Esophagus mucosa (tissue), 1 donor: ENCODE measurements around the gene NPAS2. TPM values are rescaled to one million over a fixed set of nuclear protein-coding genes. Genes with fewer than 3 reads are reported as not detected.

Experiments used
- ATAC-seq: fragments of 200-7000 bp; cut with Tn5 transposase; one replicate; pipeline ENCODE4 v1.9.1; 2020
- total RNA-seq: library from RNA; stranded (reverse); gene quantifications from one replicate; pipeline ENCODE4 v1.2.4, GENCODE V29; 2023
- donor health status: DM: yes; HTN: yes; CAD: no.

Gene NPAS2
- total RNA-seq, 1 donor from 2014 or later: 63.6 TPM

DNA sequence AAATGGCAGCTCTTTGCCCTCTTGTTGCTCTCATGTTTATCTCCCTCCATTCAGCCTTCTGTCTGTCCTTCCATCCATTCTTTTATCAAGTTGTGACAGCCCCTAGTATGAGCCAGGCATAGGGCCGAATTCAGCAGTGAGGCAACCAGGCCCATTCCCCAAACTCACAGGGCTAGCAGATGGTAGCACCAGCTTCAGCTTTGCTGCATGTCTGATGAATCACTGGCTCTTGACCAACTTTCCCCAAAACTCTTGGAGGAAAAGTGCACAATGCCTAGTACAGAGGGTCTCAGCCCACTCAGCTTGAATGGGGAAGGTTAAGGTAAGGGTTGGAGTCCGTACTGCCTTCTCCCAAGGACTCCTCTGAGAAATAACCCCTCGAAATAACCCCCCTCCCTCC lies 35.7 kb downstream of the NPAS2 start:
- ATAC-seq: no peak

DNA sequence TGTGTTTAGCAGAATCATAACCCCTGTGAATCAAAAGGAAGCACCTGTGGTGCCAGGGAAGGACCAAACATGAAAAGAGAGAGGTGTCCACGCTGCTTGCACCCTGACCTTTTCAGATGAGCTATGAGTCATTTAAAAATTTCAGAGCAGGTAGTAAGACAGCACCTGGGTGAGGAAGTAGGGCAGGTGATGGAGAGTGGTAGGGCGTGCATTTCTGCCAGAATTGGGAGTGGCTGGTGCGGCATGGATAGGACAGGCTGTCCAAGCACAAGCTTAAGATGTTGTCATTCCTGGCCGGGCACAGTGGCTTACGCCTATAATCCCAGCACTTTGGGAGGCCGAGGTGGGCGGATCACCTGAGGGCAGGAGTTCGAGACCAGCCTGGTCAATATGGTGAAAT lies 36.8 kb downstream of the NPAS2 start:
- ATAC-seq: peak; percentile 96

DNA sequence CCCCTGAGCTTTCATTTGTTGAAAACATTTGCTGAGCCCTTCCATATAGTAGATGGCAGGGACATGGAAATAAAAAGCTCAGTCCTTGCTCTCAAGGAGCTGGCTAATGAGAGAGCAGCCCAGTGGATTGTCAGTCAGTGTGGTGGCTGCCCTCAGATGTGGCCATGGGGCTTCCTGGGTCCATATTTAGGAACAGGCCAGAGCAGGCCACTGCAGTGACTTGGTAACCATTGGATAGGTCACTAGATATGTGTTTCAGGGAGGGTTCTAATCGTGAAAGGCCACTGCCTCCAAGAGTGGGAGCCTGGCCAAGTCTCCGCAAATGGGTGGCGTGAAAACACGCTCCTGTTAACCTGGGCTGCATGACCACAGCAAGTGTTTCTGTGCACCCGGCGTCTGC lies 37.4 kb downstream of the NPAS2 start:
- ATAC-seq: no peak

DNA sequence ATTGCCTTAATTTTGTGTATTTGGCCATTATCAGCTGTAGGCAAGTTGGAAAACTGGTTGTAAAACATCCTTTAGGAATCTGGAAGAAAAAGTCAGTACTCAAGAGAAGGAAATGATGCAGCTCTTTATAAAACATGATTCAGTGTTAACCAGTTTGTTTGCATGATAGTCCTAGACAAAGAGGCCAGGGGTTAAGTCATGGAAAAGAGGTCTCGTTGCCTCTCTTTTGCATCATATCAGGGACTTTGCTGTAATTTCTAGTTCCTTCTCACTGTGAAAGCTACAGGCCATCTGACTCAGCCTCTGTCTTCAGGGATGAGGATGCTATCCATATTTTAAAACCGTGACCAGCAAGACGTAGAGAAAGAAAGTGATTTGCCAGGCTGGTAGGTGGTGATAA lies 38.0 kb downstream of the NPAS2 start:
- peak; percentile 43 for ATAC-seq

DNA sequence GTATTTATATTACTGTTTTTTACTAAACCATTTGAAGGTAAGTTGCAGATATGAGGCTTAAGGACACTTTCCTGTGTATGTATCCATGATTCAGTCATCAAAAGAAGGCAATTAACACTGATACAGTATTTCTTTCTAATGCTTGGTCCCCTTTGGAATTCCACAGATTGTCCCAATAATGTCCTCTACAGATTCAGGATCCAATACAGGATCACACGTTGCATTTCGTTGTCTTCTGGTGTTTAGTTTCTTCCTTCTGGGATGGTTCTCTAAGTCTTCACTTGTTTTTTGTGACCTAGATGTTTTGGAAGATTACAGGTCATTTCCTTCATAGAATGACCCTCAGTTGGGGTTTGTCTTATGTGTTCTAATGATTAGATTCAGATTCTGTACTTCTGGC lies 40.0 kb downstream of the NPAS2 start:
- ATAC-seq: no peak

DNA sequence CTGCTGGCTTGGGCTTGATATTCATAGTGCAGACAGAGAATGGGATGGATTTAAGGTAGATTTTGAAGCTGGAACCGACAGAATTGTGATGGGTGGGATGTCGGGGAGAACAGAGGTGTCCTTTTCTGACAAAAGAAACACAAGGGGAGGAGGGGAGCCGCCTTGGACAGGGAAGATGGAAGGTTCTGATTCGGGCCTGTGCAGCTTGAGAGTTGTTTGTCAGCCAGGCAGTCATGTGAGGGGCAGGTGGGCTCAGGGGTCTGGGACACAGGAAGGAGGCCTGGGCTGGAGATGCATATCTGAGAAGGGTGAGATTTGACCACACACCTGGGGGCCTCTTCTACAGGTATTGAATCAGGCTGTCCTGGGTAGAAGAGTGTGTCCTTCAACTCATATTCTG lies 41.4 kb downstream of the NPAS2 start:
- no peak for ATAC-seq

DNA sequence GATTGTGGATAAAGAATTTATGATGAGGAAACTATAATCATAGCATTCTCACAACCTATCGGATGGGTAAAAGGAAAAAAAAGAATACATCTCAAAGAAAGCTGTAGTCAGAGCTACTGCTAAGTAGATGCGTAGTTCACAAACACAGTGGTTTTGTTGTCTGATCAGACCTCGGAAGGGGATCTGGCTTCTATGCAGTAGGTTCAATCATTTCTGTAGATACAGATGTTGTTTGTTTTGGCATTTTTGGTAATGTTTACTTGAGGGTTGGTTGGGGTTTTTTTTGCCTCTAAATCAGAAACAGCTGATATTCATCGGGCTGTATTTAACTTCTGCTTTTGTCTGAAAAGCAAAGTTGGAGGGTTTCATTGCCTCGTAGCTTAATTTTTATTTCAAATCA lies 42.1 kb downstream of the NPAS2 start:
- ATAC-seq: no peak

DNA sequence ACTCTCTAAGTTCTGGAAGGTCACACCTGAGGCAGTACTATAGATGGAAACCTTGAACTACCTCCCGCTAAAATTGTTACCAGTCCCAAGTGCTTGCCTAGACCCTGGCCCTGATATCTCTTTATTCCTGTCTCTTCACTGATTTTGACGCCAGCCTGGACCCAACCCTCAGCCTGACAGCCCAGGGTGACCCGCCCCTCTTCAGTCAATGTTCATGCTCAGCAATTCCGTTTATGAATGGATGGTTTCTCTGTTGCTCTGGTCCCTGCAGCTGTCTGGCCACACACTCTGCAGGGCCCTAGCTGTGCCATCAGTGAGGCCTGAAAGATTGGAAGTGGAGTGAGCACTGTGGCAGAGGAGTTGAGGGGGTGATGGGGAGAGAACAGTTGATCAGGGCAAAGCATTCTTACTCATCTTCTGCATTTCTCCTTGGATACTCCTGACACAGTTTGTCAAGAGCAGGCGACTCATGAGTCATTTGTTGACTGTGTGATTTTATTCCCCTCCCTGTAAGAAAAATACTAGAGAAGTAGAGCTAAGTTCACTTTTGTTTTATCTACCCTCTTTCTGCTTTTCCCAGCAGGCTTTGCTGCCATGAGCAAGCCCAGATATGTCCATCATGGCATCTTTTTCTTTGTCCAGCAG lies 46.0 kb downstream of the NPAS2 start:
- peak; percentile 85 for ATAC-seq

DNA sequence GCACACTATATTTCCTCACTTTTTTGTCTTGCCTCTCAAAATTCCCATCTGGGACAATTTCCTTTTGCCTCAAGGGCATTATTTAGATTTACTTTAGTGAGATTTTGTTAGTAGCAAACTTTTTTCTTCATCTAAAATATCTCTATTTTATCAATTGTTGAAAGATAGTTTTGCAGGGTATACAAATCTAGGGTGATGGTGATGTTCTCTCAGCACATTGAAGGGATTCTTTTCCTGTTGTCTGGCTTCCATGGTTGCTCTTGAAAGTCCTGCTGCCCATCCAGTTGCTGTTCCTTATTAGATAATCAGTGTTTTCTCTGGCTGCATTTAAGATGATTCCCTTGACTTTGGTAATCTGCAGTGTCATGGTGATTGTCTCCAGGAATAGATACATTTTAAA lies 48.1 kb downstream of the NPAS2 start:
- no peak for ATAC-seq

DNA sequence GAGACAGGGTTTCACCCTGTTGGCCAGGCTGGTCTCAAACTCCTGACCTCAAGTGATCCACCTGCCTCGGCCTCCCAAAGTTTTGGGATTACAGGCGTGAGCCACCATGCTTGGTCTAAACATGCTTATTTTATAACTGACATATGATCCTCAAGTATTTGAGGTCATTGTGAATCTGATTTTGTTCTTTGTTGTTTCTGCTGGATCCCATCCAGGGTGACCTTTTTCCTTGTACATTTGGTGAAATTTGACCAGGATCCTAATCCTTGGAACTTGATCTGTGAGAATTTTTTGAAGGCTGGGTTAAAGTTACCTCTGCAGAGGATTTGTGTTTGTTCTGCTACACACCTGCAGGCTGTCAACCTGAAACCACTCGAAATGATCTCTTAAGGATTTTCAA lies 49.2 kb downstream of the NPAS2 start:
- ATAC-seq: no peak

DNA sequence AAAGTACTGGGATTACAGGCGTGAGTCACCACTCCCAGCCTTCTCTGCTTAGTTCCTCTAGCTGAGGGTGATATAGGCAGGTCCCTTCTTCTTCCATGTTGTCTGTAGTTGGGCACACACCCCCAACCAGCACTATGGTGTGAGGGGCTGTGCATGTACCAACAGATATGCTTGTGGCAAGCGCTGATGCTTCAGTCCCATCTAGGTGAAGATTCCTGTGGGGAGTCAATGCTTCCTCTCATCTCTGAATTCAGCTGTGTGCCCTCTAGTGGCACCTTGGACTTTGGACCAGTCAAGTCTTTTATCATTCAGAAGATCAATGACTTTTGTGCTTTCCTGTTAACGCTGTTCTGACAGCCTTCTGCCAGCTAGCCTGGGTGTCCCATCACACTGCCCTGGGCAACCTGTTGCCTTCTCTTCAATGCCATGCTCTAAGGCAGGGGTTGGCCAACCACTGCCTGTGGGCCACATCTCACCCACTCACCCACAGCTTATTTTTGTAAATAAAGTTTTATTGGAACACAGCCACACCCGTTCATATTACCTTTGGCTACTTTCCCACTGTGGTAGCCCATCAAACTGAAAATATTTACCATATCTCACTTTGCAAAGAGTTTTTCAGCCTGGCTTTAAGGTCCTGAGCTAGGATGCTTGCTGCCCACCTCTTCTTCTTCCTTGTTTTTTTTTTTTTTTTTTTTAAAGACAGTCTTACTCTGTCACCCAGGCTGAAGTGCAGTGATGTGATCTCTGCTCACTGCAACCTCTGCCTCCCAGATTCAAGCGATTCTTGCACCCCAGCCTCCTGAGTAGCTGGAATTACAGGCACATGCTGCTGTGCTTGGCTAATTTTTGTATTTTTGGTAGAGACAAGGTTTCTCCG lies 51.0 kb downstream of the NPAS2 start:
- no peak for ATAC-seq

DNA sequence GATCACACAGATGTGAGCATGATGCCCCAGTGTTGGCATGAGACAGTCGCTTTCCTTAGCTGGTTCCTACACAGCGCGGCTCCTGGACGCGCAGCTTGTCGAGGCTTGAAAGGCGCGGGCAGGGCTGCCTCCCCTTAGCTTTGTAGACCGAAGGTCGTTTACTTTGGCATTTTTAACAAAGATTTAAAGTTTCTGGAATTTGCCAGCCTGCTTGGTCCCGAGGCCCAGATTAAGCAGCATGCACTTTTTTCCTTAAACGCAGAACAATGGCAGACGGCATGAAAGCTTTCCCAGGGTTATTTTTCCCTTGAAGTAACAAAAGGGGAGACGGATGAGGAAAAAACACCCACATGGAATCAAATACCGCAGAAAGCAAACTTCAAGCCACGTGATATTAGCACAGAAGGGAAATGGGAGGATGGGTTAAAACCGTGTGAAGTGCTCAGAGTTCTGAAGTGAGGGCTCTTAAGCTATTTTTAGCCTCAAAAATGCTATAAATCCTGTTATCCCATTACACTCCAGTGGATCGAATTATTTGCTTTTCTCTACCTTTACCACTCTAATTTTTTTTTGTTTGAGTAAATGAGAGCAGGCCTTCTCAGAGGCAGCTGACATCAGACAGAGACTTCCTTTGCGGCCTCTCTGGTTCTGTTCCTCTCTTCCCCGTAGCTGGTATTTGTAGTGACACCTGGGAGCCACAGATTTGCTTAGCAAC lies 55.7 kb downstream of the NPAS2 start:
- peak; percentile 75 for ATAC-seq

DNA sequence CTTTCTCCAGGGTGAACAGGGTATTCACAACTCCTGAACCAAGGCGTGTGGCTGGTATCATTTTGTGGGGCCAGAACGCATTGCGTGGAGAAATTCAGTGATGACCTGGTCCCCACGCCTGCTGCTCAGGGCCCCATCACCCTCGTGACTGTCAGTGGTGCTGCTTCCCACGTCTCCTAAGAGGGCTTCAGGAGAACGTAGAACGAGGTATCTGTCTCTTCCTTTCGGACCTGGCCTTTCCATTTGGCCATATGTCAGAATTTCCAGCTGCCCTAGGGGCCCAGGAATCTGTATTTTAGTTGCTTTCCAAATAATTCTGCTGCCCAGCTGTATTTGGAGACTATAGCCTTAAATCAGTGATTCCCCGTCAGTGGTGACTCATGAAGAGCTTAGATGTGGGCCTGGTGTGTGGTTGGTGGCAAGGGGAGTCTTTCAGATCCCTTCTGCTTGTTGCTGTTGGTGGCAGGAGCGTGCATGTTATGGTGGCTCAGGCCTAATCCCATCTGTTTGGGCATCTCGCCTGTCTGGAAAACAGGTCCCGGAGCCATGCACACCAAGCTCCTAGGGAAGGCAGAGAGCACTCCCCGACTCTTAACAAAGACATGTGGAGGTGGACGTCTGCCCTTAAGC lies 56.4 kb downstream of the NPAS2 start:
- peak; percentile 51 for ATAC-seq

DNA sequence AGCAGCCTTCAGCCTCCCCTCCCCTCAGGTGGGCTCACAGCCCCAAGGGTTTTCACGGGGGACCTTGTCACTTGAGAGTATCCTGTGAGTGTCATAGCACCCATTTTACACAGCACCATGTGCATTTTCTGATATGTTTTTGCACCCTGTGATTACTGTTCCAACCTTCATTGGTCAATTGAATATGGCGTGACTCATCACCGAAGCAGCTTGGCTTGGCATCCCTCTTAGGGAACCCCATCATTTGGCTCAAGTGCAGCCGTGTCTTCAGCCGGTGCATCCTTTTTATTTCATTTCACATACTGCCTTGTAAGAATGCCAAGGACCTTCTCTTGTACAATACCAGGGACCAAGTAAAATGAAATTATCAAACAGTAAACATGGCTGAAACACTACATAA lies 57.6 kb downstream of the NPAS2 start:
- no peak for ATAC-seq

DNA sequence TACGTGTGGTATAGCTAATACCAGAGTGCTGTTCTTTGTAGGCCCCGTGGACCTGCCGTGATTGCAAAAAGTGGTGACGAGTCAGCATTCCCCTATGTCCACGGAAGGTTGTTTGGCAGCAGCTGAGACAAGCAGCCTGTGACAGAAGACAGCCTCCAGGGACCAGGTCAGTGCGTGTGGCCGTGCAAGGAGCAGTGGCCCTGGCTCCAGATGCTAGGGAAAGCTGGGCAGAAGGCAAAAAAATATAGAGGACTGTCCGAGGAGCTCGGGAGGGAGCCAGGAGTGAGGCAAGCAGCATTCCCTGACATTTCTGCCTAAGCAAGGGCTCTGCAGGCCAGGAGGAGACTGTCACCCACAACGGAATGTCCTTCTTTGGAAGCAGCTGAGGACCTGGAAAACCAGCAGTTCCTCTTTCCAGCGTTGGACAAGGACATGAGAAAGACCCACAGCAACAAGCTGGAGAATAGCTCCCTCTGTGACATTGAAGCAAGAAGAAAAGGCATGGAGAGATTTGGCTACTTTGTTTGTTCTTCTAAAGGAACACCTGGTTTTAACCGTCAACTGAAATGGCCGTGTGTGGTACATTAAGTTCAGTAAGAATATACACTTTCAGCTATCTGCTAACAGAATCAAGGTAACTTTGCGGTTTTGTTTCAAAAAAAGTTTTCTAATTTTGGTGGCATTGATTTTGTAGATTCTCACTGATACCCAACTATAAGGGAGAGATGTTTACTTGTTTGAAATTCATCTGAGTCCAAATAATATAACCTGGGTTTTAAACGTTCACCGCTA lies 58.3 kb downstream of the NPAS2 start:
- no peak for ATAC-seq

DNA sequence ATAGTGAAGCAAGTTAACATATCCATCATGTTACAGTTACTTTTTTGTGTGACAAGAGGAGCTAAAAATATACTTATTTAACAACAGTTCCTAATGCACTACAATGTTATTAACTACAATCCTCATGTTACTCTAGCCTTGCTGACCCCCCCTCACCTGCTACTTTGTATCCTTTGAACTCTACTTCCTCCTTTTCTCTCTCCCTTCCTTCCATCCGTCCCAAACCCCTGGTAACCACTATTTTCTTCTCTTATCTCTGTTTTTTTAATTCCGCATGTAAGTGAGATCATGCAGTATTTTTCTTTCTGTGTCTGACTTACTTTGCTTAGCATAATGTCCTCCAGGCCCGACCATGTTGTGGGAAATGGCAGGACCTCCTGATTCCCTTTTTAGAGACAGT lies 59.4 kb downstream of the NPAS2 start:
- no peak for ATAC-seq

DNA sequence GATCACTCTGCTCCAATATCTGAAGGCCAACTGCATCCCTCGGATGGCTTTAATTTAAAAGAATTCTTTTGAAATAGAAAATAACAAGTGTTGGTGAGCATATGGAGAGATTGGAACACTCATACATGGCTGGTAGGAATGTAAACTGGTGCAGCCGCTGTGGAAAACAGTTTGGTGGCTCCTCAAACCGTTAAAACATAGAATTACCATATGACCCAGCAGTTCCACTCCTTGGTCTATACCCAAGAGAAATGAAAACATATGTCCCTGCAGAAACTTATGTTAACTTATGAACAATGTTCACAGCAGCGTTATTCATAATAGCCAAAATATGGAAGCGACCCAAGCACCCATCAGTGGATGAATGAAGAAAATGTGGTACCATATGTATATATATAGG lies 60.1 kb downstream of the NPAS2 start:
- ATAC-seq: no peak

DNA sequence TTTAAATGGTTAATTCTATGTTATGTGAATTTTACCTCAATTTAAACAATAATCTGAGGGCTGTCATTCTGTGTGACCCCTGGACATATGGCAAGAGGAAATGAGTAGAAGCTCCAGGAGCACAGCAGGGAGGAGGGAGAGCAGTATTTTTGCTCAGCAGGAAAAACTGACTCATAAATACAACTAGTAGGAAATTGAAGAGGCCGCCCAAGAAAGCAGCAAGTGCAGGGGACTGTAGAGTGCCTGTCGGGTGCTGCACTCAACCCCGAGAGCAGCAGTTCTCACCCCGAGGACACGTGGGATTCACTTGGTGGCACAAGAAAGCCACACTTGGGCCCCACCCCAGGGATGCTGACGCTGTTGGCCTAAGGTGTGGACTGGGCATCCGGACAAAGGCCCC lies 60.8 kb downstream of the NPAS2 start:
- no peak for ATAC-seq

DNA sequence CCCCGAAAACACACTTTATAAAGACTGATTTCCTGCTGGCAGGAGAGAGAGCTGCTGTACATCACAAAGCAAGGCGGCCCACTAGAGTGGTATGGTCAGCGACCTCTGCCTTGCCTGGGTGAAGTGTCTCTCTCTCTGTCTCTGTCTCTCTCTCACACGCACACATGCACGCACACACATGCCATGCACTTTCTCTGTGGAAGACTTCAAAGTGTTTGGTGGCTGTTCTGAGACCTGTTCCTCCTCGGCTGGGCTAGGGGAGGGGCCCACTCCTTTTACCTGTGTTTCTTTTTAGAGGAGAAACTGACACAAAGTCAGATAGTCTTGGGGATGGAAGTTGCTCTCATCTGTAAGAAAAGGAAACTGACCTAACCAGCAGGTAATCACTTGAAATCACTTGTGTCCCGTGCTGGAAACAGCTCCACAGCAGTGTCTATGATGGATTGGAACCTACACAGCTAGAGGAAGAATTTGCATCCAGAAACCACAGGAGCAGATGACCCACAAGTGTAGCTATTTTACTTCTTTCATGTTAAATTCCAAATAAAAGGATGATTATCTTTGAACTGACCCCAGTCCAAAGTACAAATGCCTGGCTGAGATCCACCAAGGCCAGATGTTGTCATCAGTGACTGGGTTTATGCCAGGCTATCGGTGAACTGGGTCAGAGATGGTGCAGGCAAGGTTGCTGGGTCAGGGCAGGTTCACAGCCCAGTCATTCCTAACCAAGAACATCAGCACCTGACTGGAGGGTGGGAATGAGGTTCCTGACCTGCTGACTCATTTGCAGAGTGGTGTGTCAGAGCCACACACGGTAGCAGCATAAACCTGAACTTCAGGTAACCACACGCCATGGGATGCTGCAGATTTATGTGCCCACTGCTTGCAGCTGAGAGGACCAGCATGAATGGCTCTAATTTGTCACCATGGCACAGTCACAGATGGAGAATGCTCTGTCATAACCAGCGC lies 63.0 kb downstream of the NPAS2 start:
- peak; percentile 95 for ATAC-seq

DNA sequence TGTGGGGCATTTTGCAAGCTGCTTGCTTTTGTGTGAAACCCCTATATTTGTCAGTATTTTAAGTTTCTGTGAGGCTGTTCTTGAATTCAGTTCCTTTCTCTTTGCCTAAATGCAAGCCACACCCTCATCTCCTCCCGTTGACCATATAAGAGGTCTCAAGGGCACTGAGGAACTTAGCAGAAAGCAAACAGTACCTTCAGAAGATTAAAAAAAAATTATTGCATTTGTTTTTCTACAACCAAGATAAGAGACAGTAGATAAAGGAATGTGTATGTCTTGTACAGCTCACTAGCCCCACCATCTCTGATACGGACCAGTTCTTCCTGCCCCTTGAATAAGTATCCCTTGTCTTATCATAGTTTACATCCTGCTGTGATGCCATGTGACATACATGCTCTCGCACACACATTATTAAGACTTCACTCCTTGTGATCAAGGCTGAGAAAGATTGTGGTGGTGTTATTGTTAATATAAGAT lies 64.2 kb downstream of the NPAS2 start:
- ATAC-seq: no peak

DNA sequence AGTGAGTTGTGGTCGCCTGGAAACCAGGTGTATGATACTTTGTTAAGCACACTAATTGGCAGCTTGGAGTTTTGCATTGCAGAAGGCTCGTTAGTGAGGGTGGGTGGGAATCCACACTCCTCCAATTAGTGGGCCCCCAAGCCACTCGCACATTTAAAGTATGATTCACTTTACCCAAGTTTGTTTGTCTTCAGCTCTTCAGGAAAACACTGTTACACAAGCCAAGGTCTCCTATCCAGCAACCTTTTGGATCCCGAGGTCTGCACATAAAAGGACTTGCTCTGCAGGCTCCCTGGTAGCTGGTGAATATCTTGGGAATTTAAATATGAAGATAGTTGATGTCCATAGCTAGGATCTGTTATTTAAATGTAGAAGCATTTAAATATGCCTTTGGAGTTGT lies 66.1 kb downstream of the NPAS2 start:
- ATAC-seq: no peak
